Mesenteric fat pad (tissue), 1 donor: ENCODE results near the gene H3-3A. TPM values are rescaled to one million over a fixed set of nuclear protein-coding genes. Genes with fewer than 3 reads are reported as not detected.

Experiments used
- DNase-seq: peaks from one replicate; pipeline ENCODE4 v3.0.0-alpha.2; 2020; ENCODE audit warnings: low spot score
- total RNA-seq: library from RNA; stranded (reverse); fragmentation: NEBNext Ultra II Directional; extraction: Animal tissue kit (Norgen Biotek cat#: 25700); gene quantifications from one replicate; pipeline ENCODE4 v1.2.1, GENCODE V29; 2021
- donor health status: DM: yes; HTN: yes; CAD: no.

H3-3A gene
- total RNA-seq, 1 donor from 2014 or later, result 321 TPM

GRCh38 chr1:226110249-226111097 is 48.0 kb downstream of the H3-3A start:
- no peak for DNase-seq

GRCh38 chr1:226111098-226111882 is 48.8 kb downstream of the H3-3A start:
- no peak for DNase-seq

- DNase-seq, result no peak
These were observed 49.4 kb downstream of the H3-3A start for GRCh38 chr1:226111883-226112261.

GRCh38 chr1:226112626-226113025 is 50.1 kb downstream of the H3-3A start:
- DNase-seq, result no peak

GRCh38 chr1:226116673-226117072 is 54.2 kb downstream of the H3-3A start:
- DNase-seq, result no peak

GRCh38 chr1:226117330-226117729 is 54.8 kb downstream of the H3-3A start:
- no peak for DNase-seq

GRCh38 chr1:226118357-226118756 is 55.8 kb downstream of the H3-3A start:
- no peak for DNase-seq

- no peak for DNase-seq
These were observed 56.7 kb downstream of the H3-3A start for GRCh38 chr1:226119169-226119568.

- no peak for DNase-seq
These were observed 57.9 kb downstream of the H3-3A start for GRCh38 chr1:226120398-226120797.

- no peak for DNase-seq
These were observed 58.6 kb downstream of the H3-3A start for GRCh38 chr1:226121049-226121586.

Other genes starting within 250 kb of the H3-3A start
- 79.7 TPM for gene TMEM63A, start 180.3 kb upstream of the H3-3A start, total RNA-seq
- not detected for gene LEFTY1, start 173.6 kb upstream of the H3-3A start, total RNA-seq
- 48.9 TPM for gene PYCR2, start 138.5 kb upstream of the H3-3A start, total RNA-seq
- 2.2 TPM for gene LEFTY2, start 121.5 kb upstream of the H3-3A start, total RNA-seq
- gene SDE2, start 63.4 kb upstream of the H3-3A start, total RNA-seq, result 20.1 TPM
- 46.7 TPM for gene ACBD3, start 124.0 kb downstream of the H3-3A start, total RNA-seq
- gene MIXL1, start 160.9 kb downstream of the H3-3A start, total RNA-seq, result not detected
- 1.3 TPM for gene LIN9, start 246.4 kb downstream of the H3-3A start, total RNA-seq